ENCODE measurements around the gene SLC8B1. TPM values are rescaled to one million over a fixed set of nuclear protein-coding genes. Genes with fewer than 3 reads are reported as not detected.

Gene SLC8B1
- total RNA-seq, 1 donor from 2014 or later, result 3.0 TPM

DNA sequence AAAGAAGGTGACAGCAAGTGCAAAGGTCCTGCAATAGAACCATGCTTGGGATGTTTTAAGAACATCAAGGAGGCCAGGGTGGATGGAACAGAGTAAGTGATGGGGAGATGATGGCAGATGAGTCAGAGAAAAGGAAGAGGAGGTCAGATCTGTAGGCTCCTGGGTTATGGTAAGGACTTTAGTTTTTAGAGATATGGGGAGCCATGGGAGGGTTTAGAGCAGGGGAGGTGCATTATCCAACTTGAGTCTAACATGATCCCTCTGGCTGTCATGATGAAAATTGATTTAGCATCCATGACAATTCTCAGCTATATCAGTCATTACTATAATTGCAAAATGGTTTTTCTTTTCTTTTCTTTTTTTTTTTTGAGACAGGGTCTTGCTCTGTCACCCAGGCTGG, 16.2 kb upstream of the SLC8B1 start:
- no peak overlapping the region for H3K9ac ChIP-seq
- no peak overlapping the region for H2AFZ ChIP-seq (replicated peaks)
- Mint-ChIP-seq H3K9me3 (no peaks in the 10 kb centered on the region), H3K4me3 (no peak overlapping the region), H3K27ac (no peak overlapping the region), H3K4me1 (peaks cover 8% of the 10 kb centered on the region), H3K36me3 (no peaks in the 10 kb centered on the region), H3K27me3 (ENCODE audit: insufficient read depth, low read depth) (peaks cover 16% of the 10 kb centered on the region)
- no peaks in the 10 kb centered on the region for H4K20me1 ChIP-seq (ENCODE audit: low read depth)
- H3K9me3 ChIP-seq (ENCODE audit: low read depth), result no peaks in the 10 kb centered on the region
- H3F3A ChIP-seq (ENCODE audit: low read depth), result no peaks in the 10 kb centered on the region
- no peaks in the 10 kb centered on the region for H3K79me2 ChIP-seq (ENCODE audit: low read depth)
- no peak overlapping the region for H3K27ac ChIP-seq
- DNase-seq (ENCODE audit: low spot score), result no peak
- no peaks in the 10 kb centered on the region for H3K36me3 ChIP-seq
- no peak overlapping the region for H3K4me3 ChIP-seq
- H3K4me1 ChIP-seq, result no peaks in the 10 kb centered on the region
- no peak overlapping the region for H3K4me2 ChIP-seq
- no peaks in the 10 kb centered on the region for H3K27me3 ChIP-seq
- TF ChIP-seq, protein P1, sequence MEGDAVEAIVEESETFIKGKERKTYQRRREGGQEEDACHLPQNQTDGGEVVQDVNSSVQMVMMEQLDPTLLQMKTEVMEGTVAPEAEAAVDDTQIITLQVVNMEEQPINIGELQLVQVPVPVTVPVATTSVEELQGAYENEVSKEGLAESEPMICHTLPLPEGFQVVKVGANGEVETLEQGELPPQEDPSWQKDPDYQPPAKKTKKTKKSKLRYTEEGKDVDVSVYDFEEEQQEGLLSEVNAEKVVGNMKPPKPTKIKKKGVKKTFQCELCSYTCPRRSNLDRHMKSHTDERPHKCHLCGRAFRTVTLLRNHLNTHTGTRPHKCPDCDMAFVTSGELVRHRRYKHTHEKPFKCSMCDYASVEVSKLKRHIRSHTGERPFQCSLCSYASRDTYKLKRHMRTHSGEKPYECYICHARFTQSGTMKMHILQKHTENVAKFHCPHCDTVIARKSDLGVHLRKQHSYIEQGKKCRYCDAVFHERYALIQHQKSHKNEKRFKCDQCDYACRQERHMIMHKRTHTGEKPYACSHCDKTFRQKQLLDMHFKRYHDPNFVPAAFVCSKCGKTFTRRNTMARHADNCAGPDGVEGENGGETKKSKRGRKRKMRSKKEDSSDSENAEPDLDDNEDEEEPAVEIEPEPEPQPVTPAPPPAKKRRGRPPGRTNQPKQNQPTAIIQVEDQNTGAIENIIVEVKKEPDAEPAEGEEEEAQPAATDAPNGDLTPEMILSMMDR (IDR thresholded peaks at IDR 0.05), result no peak
- TF ChIP-seq EZH2phosphoT487 (IDR thresholded peaks at IDR 0.05) (no peak), EZH2 (IDR thresholded peaks at IDR 0.05) (no peak)

GRCh38 chr12:113348849-113349536, 14.1 kb upstream of the SLC8B1 start:
- H3K4me3 Mint-ChIP-seq, result no peak overlapping the region
- no peaks in the 10 kb centered on the region for H3K9me3 Mint-ChIP-seq
- H3K4me1 ChIP-seq, result no peaks in the 10 kb centered on the region
- H3F3A ChIP-seq (ENCODE audit: low read depth), result no peaks in the 10 kb centered on the region
- H3K9ac ChIP-seq, result no peak overlapping the region
- H3K36me3 ChIP-seq, result no peaks in the 10 kb centered on the region
- peaks cover 13% of the 10 kb centered on the region for H3K27me3 Mint-ChIP-seq (ENCODE audit: insufficient read depth, low read depth)
- TF ChIP-seq EZH2phosphoT487 (IDR thresholded peaks at IDR 0.05) (no peak), EZH2 (IDR thresholded peaks at IDR 0.05) (no peak)
- TF ChIP-seq, protein P1 (IDR thresholded peaks at IDR 0.05), result no peak
- no peak overlapping the region for H3K4me2 ChIP-seq
- H4K20me1 ChIP-seq (ENCODE audit: low read depth), result no peaks in the 10 kb centered on the region
- DNase-seq (ENCODE audit: low spot score), result peak; percentile 24
- H2AFZ ChIP-seq (replicated peaks), result peak overlapping the region; percentile 26
- H3K4me1 Mint-ChIP-seq, result peaks cover 8% of the 10 kb centered on the region
- H3K27ac Mint-ChIP-seq, result no peak overlapping the region
- no peaks in the 10 kb centered on the region for H3K27me3 ChIP-seq
- no peaks in the 10 kb centered on the region for H3K36me3 Mint-ChIP-seq
- H3K4me3 ChIP-seq, result no peak overlapping the region
- no peaks in the 10 kb centered on the region for H3K79me2 ChIP-seq (ENCODE audit: low read depth)
- no peaks in the 10 kb centered on the region for H3K9me3 ChIP-seq (ENCODE audit: low read depth)
- no peak overlapping the region for H3K27ac ChIP-seq

DNA sequence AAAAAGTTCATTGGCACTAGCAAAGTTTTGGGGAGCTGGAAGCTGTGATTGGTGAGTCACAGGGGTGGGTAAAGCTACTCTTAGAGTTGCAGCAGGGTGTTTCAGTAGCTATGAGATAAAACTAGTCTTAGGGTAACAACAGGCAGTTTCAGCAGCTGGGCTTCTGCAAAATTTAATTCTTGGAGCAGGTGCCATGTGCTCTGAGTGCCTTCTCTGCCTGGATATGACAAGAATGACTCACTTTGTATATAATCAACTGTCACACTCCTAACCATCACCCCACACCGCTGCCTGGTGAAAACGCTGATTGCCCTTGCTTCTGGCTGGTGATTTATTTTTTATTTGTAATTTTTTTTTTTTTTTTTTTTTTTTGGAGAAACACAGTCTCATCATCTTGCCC, 13.0 kb upstream of the SLC8B1 start:
- H3K79me2 ChIP-seq (ENCODE audit: low read depth), result no peaks in the 10 kb centered on the region
- Mint-ChIP-seq H3K9me3 (no peaks in the 10 kb centered on the region), H3K36me3 (no peaks in the 10 kb centered on the region), H3K4me1 (peaks cover 8% of the 10 kb centered on the region), H3K4me3 (no peak overlapping the region), H3K27ac (no peak overlapping the region), H3K27me3 (ENCODE audit: insufficient read depth, low read depth) (peaks cover 13% of the 10 kb centered on the region)
- no peak overlapping the region for H3K4me3 ChIP-seq
- H3K9me3 ChIP-seq (ENCODE audit: low read depth), result no peaks in the 10 kb centered on the region
- no peaks in the 10 kb centered on the region for H3K36me3 ChIP-seq
- no peaks in the 10 kb centered on the region for H3F3A ChIP-seq (ENCODE audit: low read depth)
- no peaks in the 10 kb centered on the region for H3K27me3 ChIP-seq
- H2AFZ ChIP-seq (replicated peaks), result no peak overlapping the region
- no peak overlapping the region for H3K9ac ChIP-seq
- H4K20me1 ChIP-seq (ENCODE audit: low read depth), result no peaks in the 10 kb centered on the region
- TF ChIP-seq EZH2 (IDR thresholded peaks at IDR 0.05) (no peak), EZH2phosphoT487 (IDR thresholded peaks at IDR 0.05) (no peak)
- TF ChIP-seq, protein P1 (IDR thresholded peaks at IDR 0.05), result no peak
- DNase-seq (ENCODE audit: low spot score), result no peak
- no peak overlapping the region for H3K4me2 ChIP-seq
- H3K4me1 ChIP-seq, result no peaks in the 10 kb centered on the region
- H3K27ac ChIP-seq, result no peak overlapping the region
